OCI-LY7 (cell line): Measurements from ENCODE around the gene IL1RAPL2.

Experiments used
- CTCF ChIP-seq: fragments of 200-600 bp; sonication (generic); conservative IDR thresholded peaks from 2 replicates; pipeline ENCODE4 v1.5.1; 2014; ENCODE audit warnings: mild to moderate bottlenecking, antibody characterized with exemption, low read length, moderate library complexity, mixed read lengths
- EZH2phosphoT487 ChIP-seq: fragments of 200-600 bp; sonication (generic); IDR thresholded peaks from 2 replicates; pipeline ENCODE4 v1.6.1; 2018; ENCODE audit warnings: low read depth, borderline replicate concordance, mild to moderate bottlenecking, mixed run types, antibody characterized with exemption, low read length, moderate library complexity, mixed read lengths

GRCh38 chrX:105564501-105564900 lies 998.5 kb downstream of the IL1RAPL2 start:
- TF ChIP-seq CTCF (no peak), EZH2phosphoT487 (no peak)
